Ramos (cell line): ENCODE data around the gene ZCCHC4.
"Not testable (repeated sequence)": the region's sequence is repeated elsewhere in the genome, so short reads cannot be mapped to it uniquely, and the experiment has no call there.

Experiments
- in situ Hi-C: fragments of 300-500 bp; cut with MboI; formaldehyde crosslinking; loops from one replicate; pipeline ENCODE4 v1.14.3; 2022; ENCODE audit warnings: low sequenced_read_pairs; ENCODE audit not compliant: unreplicated experiment

The ZCCHC4 gene

DNA sequence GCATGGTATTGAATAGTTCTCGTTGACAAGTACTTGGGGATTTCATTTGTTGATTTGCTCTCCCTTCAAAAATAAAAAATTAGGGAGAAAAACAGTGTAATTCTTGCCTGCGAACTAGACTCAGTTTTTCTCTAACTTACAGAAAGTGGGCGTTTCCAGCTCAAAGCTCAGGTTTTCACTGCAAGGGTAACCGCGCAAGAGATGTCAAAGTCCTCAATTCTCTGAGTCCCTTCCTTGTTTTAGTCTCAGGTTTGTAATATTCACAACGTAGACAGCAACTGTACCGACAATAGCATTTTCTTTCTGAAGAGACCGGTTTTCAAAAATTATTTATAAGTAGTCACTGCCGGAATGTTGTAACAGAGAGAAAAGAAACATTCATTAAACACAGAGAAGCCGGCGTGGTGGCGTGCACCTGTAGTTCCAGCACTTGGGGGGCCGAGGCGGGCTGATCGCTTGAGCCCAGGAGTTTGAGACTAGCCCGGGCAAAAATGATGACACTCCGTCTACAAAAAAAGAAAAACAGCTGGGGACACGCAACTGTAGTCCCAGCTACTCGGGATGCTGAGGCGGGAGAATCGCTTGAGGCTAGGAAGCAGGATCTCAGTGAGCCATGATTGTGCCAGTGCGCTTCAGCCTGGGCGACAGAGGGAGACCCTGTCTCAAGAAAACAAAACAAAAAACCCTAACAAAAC, 774 bp downstream of the ZCCHC4 start:
- in situ Hi-C loops: no loop called here

GRCh38 chr4:25320336-25320735, 7.8 kb downstream of the ZCCHC4 start:
- in situ Hi-C loops: no loop called here

DNA sequence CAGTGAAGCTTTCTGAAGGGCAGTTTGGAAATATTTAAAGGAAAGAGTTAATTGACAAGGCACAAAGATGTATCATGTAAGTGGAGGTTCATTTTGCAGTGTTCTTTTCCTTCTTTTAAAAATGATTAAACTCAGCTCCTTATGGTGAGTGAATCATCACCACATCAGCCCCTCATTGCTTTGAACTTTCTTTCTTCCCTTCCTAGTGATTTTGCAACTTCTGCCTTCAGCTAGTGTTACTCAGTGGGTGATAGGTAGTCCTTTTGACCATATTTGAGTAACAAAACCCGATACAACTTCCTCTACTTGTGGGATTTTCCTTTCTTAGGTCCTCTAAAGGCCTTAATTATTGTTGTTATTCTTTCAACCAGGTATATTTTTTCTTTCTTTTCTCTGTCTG, 8.2 kb downstream of the ZCCHC4 start:
- in situ Hi-C loops: no loop called here

DNA sequence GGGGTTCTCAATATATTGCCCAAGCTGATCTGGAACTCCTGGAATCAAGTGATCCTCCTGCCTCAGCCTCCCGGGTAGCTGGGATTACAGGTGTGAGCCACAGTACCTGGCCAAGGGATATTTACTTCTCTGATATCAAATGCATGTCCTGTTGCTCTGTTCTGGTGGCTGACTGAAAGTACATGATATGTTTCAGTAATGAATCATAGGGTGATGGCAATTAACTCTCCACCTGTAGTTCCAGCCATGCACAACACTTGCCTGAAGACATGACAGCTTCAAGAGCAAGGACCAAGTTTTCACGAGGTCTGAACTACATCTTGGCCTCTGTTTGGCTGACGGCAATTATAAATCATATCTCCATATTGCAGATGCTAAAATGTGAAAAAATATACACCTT, 9.1 kb downstream of the ZCCHC4 start:
- in situ Hi-C loops: no loop called here

DNA sequence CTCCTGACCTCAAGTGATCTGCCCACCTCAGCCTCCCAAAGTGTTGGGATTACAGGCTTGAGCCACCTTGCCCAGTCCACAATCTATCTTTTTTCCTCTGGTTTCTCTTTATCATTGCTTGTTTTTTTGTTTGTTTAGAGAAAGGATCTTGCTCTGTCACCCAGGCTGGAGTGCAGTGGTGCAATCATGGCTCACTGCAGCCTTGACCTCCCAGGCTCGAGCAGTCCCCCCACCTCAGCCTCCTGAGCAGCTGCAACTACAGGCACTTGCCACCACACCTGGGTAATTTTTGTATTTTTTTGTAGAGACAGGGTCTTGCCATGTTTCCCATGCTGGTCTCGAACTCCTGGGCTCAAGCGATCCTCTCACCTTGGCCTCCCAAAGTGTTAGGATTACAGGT, 15.9 kb downstream of the ZCCHC4 start:
- in situ Hi-C loops: not testable (repeated sequence)

DNA sequence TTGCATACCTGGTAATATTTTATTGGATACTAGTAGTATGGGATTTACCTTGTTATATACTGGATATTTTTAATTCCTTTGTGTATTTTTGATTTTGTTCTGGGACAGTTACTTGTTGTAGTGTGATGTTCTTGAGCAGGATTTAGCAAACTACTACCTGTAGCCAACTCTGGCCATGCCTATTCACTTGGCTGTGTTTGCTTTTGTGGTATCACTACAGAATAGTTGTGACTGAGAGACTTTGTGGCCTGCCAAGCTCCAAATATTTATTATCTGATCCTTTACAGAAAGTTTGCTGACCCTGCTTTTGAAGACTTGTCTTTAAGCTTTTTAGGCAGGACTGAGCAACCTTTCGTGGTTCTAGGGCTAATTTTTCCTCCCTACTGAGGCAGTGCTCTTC, 17.8 kb downstream of the ZCCHC4 start:
- in situ Hi-C loops: no loop called here

DNA sequence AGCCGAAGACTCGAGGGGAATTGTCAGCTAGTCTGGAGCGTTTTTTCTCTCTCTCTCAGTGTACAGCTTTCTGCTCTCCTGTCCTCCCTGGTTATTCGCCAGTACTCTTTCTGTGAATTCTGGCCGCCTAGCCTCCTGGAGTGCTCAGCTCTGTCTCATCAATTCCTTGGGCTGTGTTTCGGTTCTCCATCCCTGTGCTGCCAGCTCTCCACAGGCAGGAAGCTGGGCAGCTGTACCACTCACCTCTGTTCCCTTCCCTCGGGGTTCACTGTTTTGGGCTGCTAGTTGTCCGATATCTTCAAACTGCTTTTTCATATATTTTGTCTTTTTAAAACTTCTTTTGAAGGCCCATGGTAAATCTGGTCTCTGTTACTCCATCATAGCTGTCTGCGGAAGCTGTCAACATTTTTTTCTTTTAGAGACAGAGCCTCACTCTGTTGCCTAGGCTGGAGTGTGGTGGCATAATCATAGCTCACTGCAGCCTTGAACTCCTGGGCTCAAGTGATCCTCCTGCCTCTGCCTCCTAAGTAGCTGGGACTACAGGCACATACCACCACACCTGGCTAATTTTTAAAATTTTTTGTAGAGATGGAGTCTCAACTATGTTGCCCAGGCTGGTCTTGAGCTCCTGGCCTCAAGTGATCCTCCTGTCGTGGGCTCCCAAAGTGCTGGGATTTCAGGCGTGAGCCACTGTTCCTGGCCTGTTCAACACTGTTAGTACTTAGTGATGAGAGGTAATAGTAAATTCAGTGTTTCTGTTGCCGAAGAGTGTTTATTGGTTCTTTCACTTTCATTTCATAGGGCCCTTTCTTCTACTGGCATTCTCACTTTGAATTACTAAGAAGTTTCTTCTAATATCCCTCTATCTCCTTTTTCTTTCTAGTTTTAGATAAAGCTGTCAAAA, 18.6 kb downstream of the ZCCHC4 start:
- in situ Hi-C loops: no loop called here

DNA sequence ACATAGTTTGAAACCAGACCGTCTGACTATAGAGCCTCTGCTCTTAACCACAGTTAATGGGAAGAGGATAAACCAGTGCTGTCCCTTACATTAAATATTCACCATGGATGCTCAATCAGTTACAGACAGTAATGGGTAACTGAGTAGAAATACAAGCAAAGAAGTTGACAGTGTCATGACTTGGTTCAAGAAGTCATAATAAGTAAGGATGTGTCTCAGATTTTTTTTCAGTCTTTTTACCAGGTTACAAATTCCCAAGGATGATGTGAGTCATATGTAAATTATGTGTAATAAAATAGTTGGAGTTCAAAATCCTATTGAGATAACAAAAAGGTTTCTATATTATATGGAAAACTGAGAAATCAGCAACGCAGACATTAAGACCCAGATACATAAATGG, 31.1 kb downstream of the ZCCHC4 start:
- in situ Hi-C loops: no loop called here

DNA sequence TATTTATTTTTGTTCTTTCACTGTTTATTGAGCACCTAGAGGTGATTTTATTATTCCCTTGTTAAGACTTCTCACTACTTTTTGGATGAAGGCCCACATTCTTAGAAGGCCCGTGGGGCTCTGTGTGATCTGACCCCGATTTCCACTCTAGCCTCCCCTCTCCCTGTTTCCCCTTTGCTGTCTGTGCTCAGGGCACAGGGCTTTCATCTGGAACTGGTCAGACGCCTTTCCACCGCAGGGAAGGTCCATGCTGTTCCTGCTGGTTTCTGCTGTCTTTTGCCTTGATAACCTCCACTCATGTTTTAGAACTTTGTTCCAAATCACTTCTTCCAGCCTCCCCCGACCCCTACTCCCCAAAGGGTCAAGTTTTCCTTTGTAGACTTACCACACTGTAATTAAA, 33.2 kb downstream of the ZCCHC4 start:
- in situ Hi-C loops: no loop called here

GRCh38 chr4:25346913-25347312, 34.3 kb downstream of the ZCCHC4 start:
- in situ Hi-C loops: no loop called here

DNA sequence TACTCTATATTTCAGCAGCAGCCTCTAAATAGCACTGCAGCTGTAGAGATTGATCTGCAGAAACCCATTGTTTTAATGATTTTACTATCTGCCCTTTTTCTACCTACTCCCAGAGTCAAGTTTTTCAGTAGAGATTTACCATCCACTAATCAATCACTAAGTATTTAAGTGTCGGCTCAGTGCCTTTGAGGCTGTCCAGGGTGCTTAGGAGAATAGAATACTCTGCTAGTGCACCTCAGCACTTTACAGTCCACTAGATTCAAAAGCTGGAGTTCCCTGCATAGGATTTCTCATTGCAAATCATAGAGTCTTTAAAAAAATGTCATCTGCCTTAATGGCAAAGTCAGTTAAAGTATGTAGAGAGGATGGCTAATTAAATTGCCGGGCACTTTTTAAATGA, 34.9 kb downstream of the ZCCHC4 start:
- in situ Hi-C loops: no loop called here

DNA sequence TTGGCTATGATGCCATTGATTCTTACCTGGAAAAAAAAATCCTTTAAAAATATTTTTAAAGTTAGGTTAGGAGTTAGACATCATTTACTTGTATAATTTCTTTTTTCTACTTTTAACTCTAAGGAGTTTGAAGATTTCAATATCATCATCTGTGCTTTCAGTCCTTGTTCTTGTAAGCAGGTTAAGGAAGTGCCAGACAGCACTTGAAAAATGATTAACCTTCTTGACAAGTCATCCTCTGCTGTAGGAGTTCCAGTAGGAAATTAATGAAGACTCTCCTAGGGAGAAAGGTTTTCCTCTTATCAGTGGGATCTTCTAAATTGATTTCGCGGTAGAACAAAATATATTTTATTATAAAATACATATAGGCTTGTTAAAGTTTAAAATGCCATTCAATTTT, 35.4 kb downstream of the ZCCHC4 start:
- in situ Hi-C loops: no loop called here

- in situ Hi-C loops: no loop called here
Measured at GRCh38 chr4:25350561-25350960, 38.0 kb downstream of the ZCCHC4 start.

- in situ Hi-C loops: no loop called here
Measured at GRCh38 chr4:25351777-25352416, 39.3 kb downstream of the ZCCHC4 start.

- in situ Hi-C loops: no loop called here
Measured at GRCh38 chr4:25356068-25356467, 43.5 kb downstream of the ZCCHC4 start.

DNA sequence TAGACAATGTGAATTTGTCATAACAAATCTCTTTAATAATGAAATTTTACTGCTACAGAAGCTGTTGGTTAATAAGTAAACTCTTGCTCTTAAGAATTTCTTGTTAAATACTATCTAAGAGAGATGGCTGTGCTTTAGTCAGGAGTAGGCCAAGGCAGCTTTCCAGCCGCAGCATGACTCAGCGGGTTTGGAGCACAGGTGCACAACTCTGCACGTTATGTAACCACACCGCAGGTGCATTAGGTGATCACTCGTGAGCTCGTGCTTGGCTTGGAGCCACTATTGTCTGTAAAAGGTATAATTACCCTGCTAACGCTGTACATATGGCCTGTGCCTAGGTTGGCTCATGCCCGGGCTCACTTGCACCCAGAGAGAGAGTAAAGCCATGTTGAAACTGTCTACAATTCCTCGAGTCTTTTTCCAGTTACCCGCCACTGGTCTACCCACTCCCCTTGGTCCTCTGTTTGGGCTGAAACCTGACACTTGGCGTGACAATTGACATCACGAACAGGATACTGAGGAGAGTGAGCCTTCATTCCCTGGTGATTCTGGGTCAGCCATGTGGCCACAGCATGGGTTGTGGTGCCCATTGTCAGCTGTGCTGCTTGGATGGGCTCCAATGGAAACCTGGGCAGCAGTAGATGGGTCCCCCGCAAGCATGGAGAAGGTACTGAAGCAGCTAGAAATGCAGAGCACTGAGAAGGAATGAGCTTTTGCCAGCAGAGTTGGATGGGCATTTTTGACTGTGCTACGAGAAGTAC, 46.1 kb downstream of the ZCCHC4 start:
- in situ Hi-C loops: no loop called here

DNA sequence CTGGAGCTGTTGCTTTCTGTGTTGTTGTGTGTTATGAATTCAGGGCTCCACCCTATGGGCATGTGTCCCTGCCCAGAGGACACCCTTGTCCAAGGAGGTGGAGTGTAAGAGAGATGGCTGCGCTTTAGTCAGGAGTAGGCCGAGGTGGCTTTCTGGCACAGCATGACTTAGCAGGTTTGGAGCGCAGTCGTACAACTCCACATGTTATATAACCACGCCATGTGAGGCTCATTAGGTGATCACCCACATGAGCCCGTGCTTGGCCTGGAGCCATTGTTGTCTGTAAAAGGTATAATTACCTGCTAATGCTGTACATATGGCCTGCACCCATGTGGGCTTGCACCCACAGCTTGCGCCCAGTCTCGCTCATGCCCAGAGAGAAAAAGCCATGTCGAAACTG, 48.7 kb downstream of the ZCCHC4 start:
- in situ Hi-C loops: no loop called here

GRCh38 chr4:25367004-25367621, 54.5 kb downstream of the ZCCHC4 start:
- in situ Hi-C loops: no loop called here

GRCh38 chr4:25367877-25368276, 55.3 kb downstream of the ZCCHC4 start:
- in situ Hi-C loops: no loop called here

DNA sequence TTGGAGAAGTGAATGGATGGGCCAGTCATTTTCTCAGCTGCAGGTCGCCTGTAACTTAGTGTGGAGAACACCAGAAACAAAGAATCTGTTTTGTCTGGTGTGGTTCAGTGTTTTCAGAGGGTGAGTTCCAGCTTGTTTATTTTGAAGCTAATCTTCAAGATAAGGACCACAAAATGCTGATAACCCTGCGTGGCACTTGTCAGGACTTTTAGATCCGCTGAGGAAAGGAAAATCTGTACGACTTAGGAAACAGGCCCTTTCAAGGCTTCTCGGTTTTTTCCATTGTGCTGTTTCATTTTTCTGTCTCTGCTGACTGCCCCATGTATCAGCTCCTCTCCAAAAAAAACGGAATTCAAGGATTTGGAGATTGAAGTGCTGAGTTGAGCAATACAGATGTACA, 55.7 kb downstream of the ZCCHC4 start:
- in situ Hi-C loops: no loop called here
